ENCODE results near the gene ENTPD5.

ENTPD5 gene

GRCh38 chr14:73949752-73950734, 69.0 kb downstream of the ENTPD5 start, which contains the start of the genes COQ6 and FAM161B (continued):
- TF ChIP-seq AEBP2 (tag by site-specific recombination; IDR thresholded peaks at IDR 0.05; ENCODE audit: borderline replicate concordance) (no peak), PBX3 (CRISPR knock-in tag; IDR thresholded peaks at IDR 0.05) (no peak), ZNF366 (tag by site-specific recombination; conservative IDR thresholded peaks at IDR 0.05) (no peak), TCF7L2 (IDR thresholded peaks at IDR 0.05; ENCODE audit: borderline replicate concordance, low read depth, low read length) (no peak), ZXDB (tag by site-specific recombination; IDR thresholded peaks at IDR 0.05) (peak; percentile 67; the same call in 1 of the 2 replicates), ZNF16 (tag by site-specific recombination; IDR thresholded peaks at IDR 0.05; ENCODE audit: low read depth) (no peak), ZNF600 (tag by site-specific recombination; IDR thresholded peaks at IDR 0.05) (peak; percentile 93), ZFP37 (tag by site-specific recombination; IDR thresholded peaks at IDR 0.05) (peak; percentile 57; the same call in 1 of the 2 replicates), ZNF701 (tag by site-specific recombination; IDR thresholded peaks at IDR 0.05) (no peak), ZNF768 (tag by site-specific recombination; IDR thresholded peaks at IDR 0.05) (no peak), KLF16 (tag by site-specific recombination; IDR thresholded peaks at IDR 0.05) (peak; percentile 46; the same call in 1 of the 2 replicates), ZNF23 (tag by site-specific recombination; IDR thresholded peaks at IDR 0.05; ENCODE audit: borderline replicate concordance) (no peak), ZNF280C (tag by site-specific recombination; IDR thresholded peaks at IDR 0.05) (no peak), YY2 (tag by site-specific recombination; IDR thresholded peaks at IDR 0.05) (peak; percentile 87), ZBTB1 (tag by site-specific recombination; IDR thresholded peaks at IDR 0.05) (peak; percentile 76; the same call in 1 of the 2 replicates), ZNF560 (tag by site-specific recombination; IDR thresholded peaks at IDR 0.05; ENCODE audit: borderline replicate concordance) (no peak), ZNF670 (tag by site-specific recombination; IDR thresholded peaks at IDR 0.05; ENCODE audit: low read depth) (no peak), ZNF274 (IDR thresholded peaks at IDR 0.05; ENCODE audit: low read length) (no peak), ZNF274 (tag by site-specific recombination; IDR thresholded peaks at IDR 0.05; ENCODE audit: borderline replicate concordance) (no peak), ZEB2 (tag by site-specific recombination; IDR thresholded peaks at IDR 0.05) (peak; percentile 82), KLF17 (tag by site-specific recombination; IDR thresholded peaks at IDR 0.05) (peak; percentile 68; the same call in 1 of the 2 replicates), ZNF776 (tag by site-specific recombination; IDR thresholded peaks at IDR 0.05; ENCODE audit: borderline replicate concordance) (no peak), KLF10 (tag by site-specific recombination; IDR thresholded peaks at IDR 0.05) (0 out of 2 replicates have a peak, but pooled peaks have one; percentile 40), ZNF146 (tag by site-specific recombination; IDR thresholded peaks at IDR 0.05) (no peak), ZNF549 (tag by site-specific recombination; IDR thresholded peaks at IDR 0.05) (no peak)
- TF ChIP-seq, protein P1, sequence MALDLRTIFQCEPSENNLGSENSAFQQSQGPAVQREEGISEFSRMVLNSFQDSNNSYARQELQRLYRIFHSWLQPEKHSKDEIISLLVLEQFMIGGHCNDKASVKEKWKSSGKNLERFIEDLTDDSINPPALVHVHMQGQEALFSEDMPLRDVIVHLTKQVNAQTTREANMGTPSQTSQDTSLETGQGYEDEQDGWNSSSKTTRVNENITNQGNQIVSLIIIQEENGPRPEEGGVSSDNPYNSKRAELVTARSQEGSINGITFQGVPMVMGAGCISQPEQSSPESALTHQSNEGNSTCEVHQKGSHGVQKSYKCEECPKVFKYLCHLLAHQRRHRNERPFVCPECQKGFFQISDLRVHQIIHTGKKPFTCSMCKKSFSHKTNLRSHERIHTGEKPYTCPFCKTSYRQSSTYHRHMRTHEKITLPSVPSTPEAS (tag by site-specific recombination; IDR thresholded peaks at IDR 0.05), result 0 out of 2 replicates have a peak, but pooled peaks have one; percentile 30
- TF ChIP-seq, protein P2, sequence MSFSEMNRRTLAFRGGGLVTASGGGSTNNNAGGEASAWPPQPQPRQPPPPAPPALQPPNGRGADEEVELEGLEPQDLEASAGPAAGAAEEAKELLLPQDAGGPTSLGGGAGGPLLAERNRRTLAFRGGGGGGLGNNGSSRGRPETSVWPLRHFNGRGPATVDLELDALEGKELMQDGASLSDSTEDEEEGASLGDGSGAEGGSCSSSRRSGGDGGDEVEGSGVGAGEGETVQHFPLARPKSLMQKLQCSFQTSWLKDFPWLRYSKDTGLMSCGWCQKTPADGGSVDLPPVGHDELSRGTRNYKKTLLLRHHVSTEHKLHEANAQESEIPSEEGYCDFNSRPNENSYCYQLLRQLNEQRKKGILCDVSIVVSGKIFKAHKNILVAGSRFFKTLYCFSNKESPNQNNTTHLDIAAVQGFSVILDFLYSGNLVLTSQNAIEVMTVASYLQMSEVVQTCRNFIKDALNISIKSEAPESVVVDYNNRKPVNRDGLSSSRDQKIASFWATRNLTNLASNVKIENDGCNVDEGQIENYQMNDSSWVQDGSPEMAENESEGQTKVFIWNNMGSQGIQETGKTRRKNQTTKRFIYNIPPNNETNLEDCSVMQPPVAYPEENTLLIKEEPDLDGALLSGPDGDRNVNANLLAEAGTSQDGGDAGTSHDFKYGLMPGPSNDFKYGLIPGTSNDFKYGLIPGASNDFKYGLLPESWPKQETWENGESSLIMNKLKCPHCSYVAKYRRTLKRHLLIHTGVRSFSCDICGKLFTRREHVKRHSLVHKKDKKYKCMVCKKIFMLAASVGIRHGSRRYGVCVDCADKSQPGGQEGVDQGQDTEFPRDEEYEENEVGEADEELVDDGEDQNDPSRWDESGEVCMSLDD (tag by site-specific recombination; IDR thresholded peaks at IDR 0.05), result no peak
